Thyroid gland (tissue), 4 donors: ENCODE results near the gene UBR4. TPM values are rescaled to one million over a fixed set of nuclear protein-coding genes. Genes with fewer than 3 reads are reported as not detected.

Source experiments
- DNase-seq, 2 donors: peaks; one replicate each; pipeline ENCODE4 v3.0.0-alpha.2; 2019
- H3K27ac ChIP-seq, 3 donors: fragments of 200-600 bp; sonication (generic); 1 replicate in 2 of 3; 2 replicates in 1 of 3; pipeline ENCODE4 v1.5.1; 2016 to 2019; ENCODE audit warnings: mild to moderate bottlenecking in 1 of 3, moderate library complexity in 1 of 3
- H3K27me3 ChIP-seq: fragments of 200-600 bp; sonication (generic); one replicate; pipeline ENCODE4 v1.5.1; 2019
- H3K36me3 ChIP-seq, 2 donors: fragments of 200-600 bp; sonication (generic); one replicate each; pipeline ENCODE4 v1.5.1; 2016 to 2019
- H3K4me1 ChIP-seq, 2 donors: fragments of 200-600 bp; sonication (generic); one replicate each; pipeline ENCODE4 v1.5.1; 2017 to 2019
- H3K4me3 ChIP-seq, 3 donors: fragments of 200-600 bp; sonication (generic); replicated peaks in 1 of 3; 1 replicate in 2 of 3; 2 replicates in 1 of 3; pipeline ENCODE4 v1.5.1; 2016; ENCODE audit warnings: mild to moderate bottlenecking in 1 of 3
- H3K9me3 ChIP-seq: fragments of 200-600 bp; sonication (generic); one replicate; pipeline ENCODE4 v1.5.1; 2017
- CTCF ChIP-seq, 6 experiments: fragments of 200-600 bp in 3 of 6; fragments of 450-650 bp in 3 of 6; sonication (generic) in 3 of 6; IDR thresholded peaks; one replicate each; pipeline ENCODE4 v1.5.1; 2016 to 2019; ENCODE audit warnings: antibody characterized with exemption in 6 of 6, mild to moderate bottlenecking in 2 of 6, inconsistent platforms in 1 of 6, moderate library complexity in 1 of 6
- POLR2A ChIP-seq, 2 donors: fragments of 450-650 bp; IDR thresholded peaks; one replicate each; pipeline ENCODE4 v1.6.1; 2017; ENCODE audit warnings: antibody characterized with exemption in 2 of 2, mild to moderate bottlenecking in 2 of 2, moderate library complexity in 1 of 2
- WGBS, 2 donors: methylation state at CpG; one replicate each; pipeline ENCODE4 v1.1.5; 2017; 5-methylcytosine and 5-hydroxymethylcytosine counted together
- intact Hi-C: fragments of 100-400 bp; cut with DNase I; formaldehyde crosslinking; loops from one replicate; pipeline ENCODE4 v1.15.1; 2023
- total RNA-seq, 4 donors: library from RNA; depleted of rRNA; stranded (reverse); fragments of >200 nt; gene quantifications; one replicate each; pipeline ENCODE4 v1.2.3, GENCODE V29; 2016

UBR4 gene
- total RNA-seq, 4 donors from 2014 or later, result 110 to 221 (median 160) TPM

DNA sequence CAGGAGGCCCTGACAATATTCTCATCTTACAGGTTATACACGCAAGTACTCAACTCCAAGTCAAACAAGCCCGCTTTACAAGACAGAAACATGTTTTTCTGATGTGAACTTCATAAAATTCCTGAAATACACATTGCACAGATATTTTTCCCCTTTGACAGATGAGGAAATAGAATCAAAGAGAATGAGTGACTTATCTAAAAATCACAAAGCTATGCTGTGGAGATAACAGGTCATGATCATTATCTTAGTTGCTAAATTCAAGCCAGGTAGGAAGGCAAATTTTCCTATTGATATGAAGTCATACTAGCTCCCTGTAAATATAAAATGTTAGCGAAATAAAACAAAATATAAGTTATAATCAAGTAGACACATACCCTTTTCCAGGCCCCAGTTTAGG, 18.3 kb downstream of the UBR4 start:
- Histone ChIP-seq H3K9me3 (no peaks in the 10 kb centered on the region), H3K27me3 (no peaks in the 10 kb centered on the region), H3K4me3 (no peak overlapping the region), H3K4me1 (no peaks in the 10 kb centered on the region), H3K36me3 (peaks cover 54 to 57% of the 10 kb centered on the region in 2 donors), H3K27ac (no peak overlapping the region)
- intact Hi-C loops, result no loop called here
- no peak for TF ChIP-seq CTCF (IDR thresholded peaks at IDR 0.05)
- TF ChIP-seq POLR2A (IDR thresholded peaks at IDR 0.05), result no peak
- no peak for DNase-seq
- WGBS, 2 donors, result 96% methylated on average over 3 of the region's 3 CpGs

GRCh38 chr1:19190468-19190867, 19.6 kb downstream of the UBR4 start:
- Histone ChIP-seq H3K27ac (no peak overlapping the region), H3K27me3 (no peaks in the 10 kb centered on the region), H3K9me3 (no peaks in the 10 kb centered on the region), H3K4me3 (no peak overlapping the region), H3K36me3 (peaks cover 56 to 58% of the 10 kb centered on the region in 2 donors), H3K4me1 (no peaks in the 10 kb centered on the region)
- intact Hi-C loops, result no loop called here
- DNase-seq, result no peak
- no peak for TF ChIP-seq CTCF (IDR thresholded peaks at IDR 0.05)
- no peak for TF ChIP-seq POLR2A (IDR thresholded peaks at IDR 0.05)
- 92 to 94% methylated on average over 4 of the region's 4 CpGs for WGBS, 2 donors

GRCh38 chr1:19189270-19189669, 20.8 kb downstream of the UBR4 start:
- Histone ChIP-seq H3K4me1 (no peaks in the 10 kb centered on the region), H3K9me3 (no peaks in the 10 kb centered on the region), H3K36me3 (peaks cover 62 to 63% of the 10 kb centered on the region in 2 donors), H3K27ac (no peak overlapping the region), H3K4me3 (no peak overlapping the region), H3K27me3 (no peaks in the 10 kb centered on the region)
- TF ChIP-seq POLR2A (IDR thresholded peaks at IDR 0.05) (no peak), CTCF (IDR thresholded peaks at IDR 0.05) (no peak)
- intact Hi-C loops, result no loop called here
- no peak for DNase-seq
- 79 to 81% methylated on average over 3 of the region's 3 CpGs for WGBS, 2 donors

- Histone ChIP-seq H3K4me3 (no peak overlapping the region), H3K9me3 (no peaks in the 10 kb centered on the region), H3K27me3 (no peaks in the 10 kb centered on the region), H3K36me3 (peaks cover 64 to 68% of the 10 kb centered on the region in 2 donors), H3K27ac (no peak overlapping the region), H3K4me1 (no peaks in the 10 kb centered on the region)
- DNase-seq, result no peak
- intact Hi-C loops, result no loop called here
- no peak for TF ChIP-seq CTCF (IDR thresholded peaks at IDR 0.05)
- no peak for TF ChIP-seq POLR2A (IDR thresholded peaks at IDR 0.05)
These were observed 22.2 kb downstream of the UBR4 start for GRCh38 chr1:19187852-19188251.

DNA sequence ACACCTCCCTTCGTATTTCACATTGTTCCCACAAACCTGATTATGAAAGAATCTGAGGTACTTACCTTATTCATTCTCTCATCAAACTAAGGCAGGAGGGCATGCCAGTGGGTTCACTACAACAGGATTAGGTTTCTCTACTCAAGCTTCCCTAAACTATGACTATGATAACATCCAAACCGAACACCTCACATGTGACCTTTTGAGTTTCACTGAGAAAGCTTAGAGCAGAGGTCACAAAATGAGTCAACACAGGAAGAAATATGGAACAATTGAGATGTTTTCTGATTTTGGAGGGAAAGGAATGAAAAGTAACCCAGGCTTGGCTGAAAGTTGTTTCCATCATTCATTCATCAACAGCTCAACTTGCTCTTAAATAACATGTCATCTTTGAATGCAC, 24.1 kb downstream of the UBR4 start:
- Histone ChIP-seq H3K9me3 (no peaks in the 10 kb centered on the region), H3K27me3 (no peaks in the 10 kb centered on the region), H3K36me3 (peaks cover 61% of the 10 kb centered on the region in 2 donors), H3K27ac (no peak overlapping the region), H3K4me1 (no peaks in the 10 kb centered on the region), H3K4me3 (no peak overlapping the region)
- DNase-seq, result no peak
- TF ChIP-seq CTCF (IDR thresholded peaks at IDR 0.05) (no peak), POLR2A (IDR thresholded peaks at IDR 0.05) (no peak)
- 86 to 93% methylated on average over 2 of the region's 2 CpGs for WGBS, 2 donors
- intact Hi-C loops, result no loop called here
